ENCODE measurements around the gene GIMAP5. TPM values are rescaled to one million over a fixed set of nuclear protein-coding genes. Genes with fewer than 3 reads are reported as not detected.
"Not testable (repeated sequence)": the region's sequence is repeated elsewhere in the genome, so short reads cannot be mapped to it uniquely, and the experiment has no call there.

GIMAP5 gene
- total RNA-seq, 1 donor from 2014 or later: not detected

GRCh38 chr7:150759479-150759878, 22.3 kb downstream of the GIMAP5 start:
- Mint-ChIP-seq H3K4me3 (ENCODE audit: low read depth) (no peak overlapping the region), H3K27me3 (peaks cover 15% of the 10 kb centered on the region), H3K4me1 (ENCODE audit: low read depth) (no peaks in the 10 kb centered on the region), H3K27ac (no peak overlapping the region), H3K9me3 (ENCODE audit: low read depth) (peaks cover 5% of the 10 kb centered on the region), H3K36me3 (ENCODE audit: insufficient read depth) (no peaks in the 10 kb centered on the region)
- DNase-seq (ENCODE audit: low spot score, unreplicated experiment): no peak
- TF ChIP-seq CTCF (IDR thresholded peaks at IDR 0.05; ENCODE audit: unreplicated experiment): no peak

GRCh38 chr7:150766334-150766709, 29.1 kb downstream of the GIMAP5 start:
- Mint-ChIP-seq H3K4me3 (ENCODE audit: low read depth) (no peak overlapping the region), H3K9me3 (ENCODE audit: low read depth) (peaks cover 3% of the 10 kb centered on the region), H3K27me3 (peaks cover 2% of the 10 kb centered on the region), H3K27ac (no peak overlapping the region), H3K4me1 (ENCODE audit: low read depth) (no peaks in the 10 kb centered on the region), H3K36me3 (ENCODE audit: insufficient read depth) (no peaks in the 10 kb centered on the region)
- TF ChIP-seq CTCF (IDR thresholded peaks at IDR 0.05; ENCODE audit: unreplicated experiment): no peak
- no peak for DNase-seq (ENCODE audit: low spot score, unreplicated experiment)

GRCh38 chr7:150769768-150770167, 32.5 kb downstream of the GIMAP5 start:
- Mint-ChIP-seq H3K4me1 (ENCODE audit: low read depth) (no peaks in the 10 kb centered on the region), H3K27ac (no peak overlapping the region), H3K27me3 (peaks cover 7% of the 10 kb centered on the region), H3K36me3 (ENCODE audit: insufficient read depth) (no peaks in the 10 kb centered on the region), H3K4me3 (ENCODE audit: low read depth) (no peak overlapping the region), H3K9me3 (ENCODE audit: low read depth) (peaks cover 14% of the 10 kb centered on the region)
- DNase-seq (ENCODE audit: low spot score, unreplicated experiment): no peak
- TF ChIP-seq CTCF (IDR thresholded peaks at IDR 0.05; ENCODE audit: unreplicated experiment): no peak

GRCh38 chr7:150774131-150774530, 36.9 kb downstream of the GIMAP5 start:
- H3K9me3 Mint-ChIP-seq (ENCODE audit: low read depth): peaks cover 19% of the 10 kb centered on the region
- H3K36me3 Mint-ChIP-seq (ENCODE audit: insufficient read depth); H3K4me3 Mint-ChIP-seq (ENCODE audit: low read depth); DNase-seq (ENCODE audit: low spot score, unreplicated experiment); H3K4me1 Mint-ChIP-seq (ENCODE audit: low read depth); H3K27ac Mint-ChIP-seq: not testable (repeated sequence)
- peaks cover 21% of the 10 kb centered on the region for H3K27me3 Mint-ChIP-seq

GRCh38 chr7:150778014-150778737, 41.0 kb downstream of the GIMAP5 start:
- Mint-ChIP-seq H3K27me3 (peaks cover 23% of the 10 kb centered on the region), H3K36me3 (ENCODE audit: insufficient read depth) (no peaks in the 10 kb centered on the region)

More at GRCh38 chr7:150778014-150778737, 41.0 kb downstream of the GIMAP5 start:
- no peak for DNase-seq (ENCODE audit: low spot score, unreplicated experiment)
- H3K9me3 Mint-ChIP-seq (ENCODE audit: low read depth): peaks cover 14% of the 10 kb centered on the region
- no peak overlapping the region for H3K27ac Mint-ChIP-seq
- no peak overlapping the region for H3K4me3 Mint-ChIP-seq (ENCODE audit: low read depth)
- H3K4me1 Mint-ChIP-seq (ENCODE audit: low read depth): peaks cover 6% of the 10 kb centered on the region
- TF ChIP-seq CTCF (IDR thresholded peaks at IDR 0.05; ENCODE audit: unreplicated experiment): no peak

All from progenitor cell of endocrine pancreas (in vitro differentiated cells).